GM12878 (cell line): ENCODE results near the gene RPL13A. TPM values are rescaled to one million over a fixed set of nuclear protein-coding genes. Genes with fewer than 3 reads are reported as not detected.

Experiments used
- CBX5 ChIP-seq: sonication (generic); IDR thresholded peaks from 2 replicates; pipeline ENCODE4 v1.6.1; 2016; ENCODE audit warnings: low read depth, moderate library complexity, mild to moderate bottlenecking, inconsistent platforms
- GATAD2B ChIP-seq: fragments of 450-650 bp; conservative IDR thresholded peaks from 2 replicates; pipeline ENCODE4 v1.6.1; 2017; ENCODE audit warnings: low read depth, mild to moderate bottlenecking, moderate library complexity
- HCFC1 ChIP-seq: fragments of 150-350 bp; IDR thresholded peaks from 2 replicates; pipeline ENCODE4 v1.6.1; 2014; ENCODE audit warnings: low read length
- MYC ChIP-seq: IDR thresholded peaks from 2 replicates; pipeline ENCODE4 v1.6.1; 2011; ENCODE audit warnings: mild to moderate bottlenecking, low read length, moderate library complexity, inconsistent platforms; ENCODE audit not compliant: insufficient read depth, insufficient replicate concordance, insufficient read length, severe bottlenecking
- NFIC ChIP-seq: IDR thresholded peaks from 2 replicates; pipeline ENCODE4 v1.6.1; 2012; ENCODE audit warnings: low read depth, mild to moderate bottlenecking, inconsistent platforms, low read length, moderate library complexity
- NKRF ChIP-seq: fragments of 450-650 bp; conservative IDR thresholded peaks from 2 replicates; pipeline ENCODE4 v1.6.1; 2017; ENCODE audit warnings: mild to moderate bottlenecking, moderate library complexity
- PBX3 ChIP-seq: IDR thresholded peaks from 2 replicates; pipeline ENCODE4 v1.6.1; 2011; ENCODE audit warnings: mild to moderate bottlenecking, low read depth, low read length, moderate library complexity; ENCODE audit not compliant: insufficient replicate concordance
- POU2F2 ChIP-seq: IDR thresholded peaks from 3 replicates; pipeline ENCODE4 v1.6.1; 2011; ENCODE audit warnings: low read depth, mild to moderate bottlenecking, low read length, borderline replicate concordance
- PRDM15 ChIP-seq: fragments of 450-650 bp; formaldehyde crosslinking; IDR thresholded peaks from 2 replicates; pipeline ENCODE4 v1.4.0; 2020; ENCODE audit warnings: mild to moderate bottlenecking, moderate library complexity
- RAD21 ChIP-seq: IDR thresholded peaks from 2 replicates; pipeline ENCODE4 v1.6.1; 2011; ENCODE audit warnings: mild to moderate bottlenecking, low read depth, low read length, moderate library complexity; ENCODE audit not compliant: insufficient read depth
- RCOR1 ChIP-seq: conservative IDR thresholded peaks from 2 replicates; pipeline ENCODE4 v1.6.1; 2012; ENCODE audit warnings: low read depth, low read length, improper control_type of control experiment
- SMARCA5 ChIP-seq: fragments of 450-650 bp; IDR thresholded peaks from 2 replicates; pipeline ENCODE4 v1.6.1; 2017; ENCODE audit warnings: mild to moderate bottlenecking
- SPI1 ChIP-seq: IDR thresholded peaks from 2 replicates; pipeline ENCODE4 v1.6.1; 2011; ENCODE audit warnings: low read depth, mild to moderate bottlenecking, low read length, moderate library complexity, borderline replicate concordance; ENCODE audit not compliant: insufficient read depth
- STAT3 ChIP-seq: IDR thresholded peaks from 2 replicates; pipeline ENCODE4 v1.6.1; 2011; ENCODE audit warnings: low read depth, low read length, improper control_type of control experiment
- TCF7 ChIP-seq: IDR thresholded peaks from 2 replicates; pipeline ENCODE4 v1.6.1; 2014; ENCODE audit warnings: antibody characterized with exemption, borderline replicate concordance
- YBX1 ChIP-seq: fragments of 450-650 bp; IDR thresholded peaks from 2 replicates; pipeline ENCODE4 v1.6.1; 2016; ENCODE audit warnings: antibody characterized with exemption
- ZBED1 ChIP-seq: IDR thresholded peaks from 2 replicates; pipeline ENCODE4 v1.6.1; 2016; ENCODE audit warnings: borderline replicate concordance
- ZBTB11 ChIP-seq: fragments of 450-650 bp; formaldehyde crosslinking; IDR thresholded peaks from 2 replicates; pipeline ENCODE4 v1.5.0; 2022; ENCODE audit warnings: mild to moderate bottlenecking, missing genetic modification characterization
- ZNF207 ChIP-seq: fragments of 450-650 bp; IDR thresholded peaks from 2 replicates; pipeline ENCODE4 v1.6.1; 2014; ENCODE audit warnings: antibody characterized with exemption, mild to moderate bottlenecking, borderline replicate concordance
- ZNF24 ChIP-seq: fragments of 450-650 bp; IDR thresholded peaks from 2 replicates; pipeline ENCODE4 v1.6.1; 2017; ENCODE audit warnings: antibody characterized with exemption, mild to moderate bottlenecking
- polyA plus RNA-seq, 11 experiments: library from polyadenylated mRNA; depleted of rRNA in 4 of 11; unstranded in 6 of 11; stranded (reverse) in 5 of 11; fragments of >200 nt; fragmentation: Nextera tagmentation in 4 of 11; fragmentation: Illumina TruSeq in 1 of 11; extraction: Ambion mirVana in 4 of 11; extraction: Trizol in 1 of 11; gene quantifications; 1 replicate in 1 of 11; 2 replicates in 10 of 11; pipeline versions ENCODE4 v1.2.1 to v1.2.3, GENCODE V29; 2011 to 2016; ENCODE audit warnings: inconsistent platforms in 2 of 11, missing spikeins in 2 of 11, low read depth in 1 of 11
- total RNA-seq, 4 experiments: library from RNA; depleted of rRNA in 3 of 4; stranded (reverse); fragments of >200 nt in 3 of 4; fragmentation: Illumina TruSeq in 1 of 4; extraction: Trizol in 1 of 4; gene quantifications; 2 replicates each; pipeline versions ENCODE4 v1.2.1 to v1.2.3, GENCODE V29; 2013 to 2021

The RPL13A gene
- total and polyA plus RNA-seq, 10 of the 15 experiments (the other 5 are each of a cell fraction or from before 2014, with no cell fraction given): 1,426 to 8,961 (median 4,266) TPM

GRCh38 chr19:49468746-49469447 lies 18.5 kb upstream of the RPL13A start (continued):
- TF ChIP-seq RCOR1 (no peak), PBX3 (no peak), CBX5 (no peak), NKRF (no peak), SMARCA5 (peak; percentile 65; the same call in 1 of the 2 replicates), STAT3 (no peak), ZBTB11 (CRISPR knock-in tag) (no peak), SPI1 (peak; percentile 52; the same call in 1 of the 2 replicates), TCF7 (no peak), ZBED1 (no peak), HCFC1 (no peak), RAD21 (no peak), ZNF24 (no peak), ZNF207 (no peak), YBX1 (no peak), GATAD2B (0 out of 2 replicates have a peak, but pooled peaks have one; percentile 28), NFIC (peak; percentile 59; the same call in 1 of the 2 replicates), PRDM15 (CRISPR knock-in tag) (no peak), MYC (no peak), POU2F2 (peak; percentile 12; the same call in 1 of the 3 replicates)
